Cardiac fibroblast (primary cell): ENCODE data around the gene OR10G2.
A peak's percentile ranks its signal among the peaks of the same experiment; 100 is the strongest.
"Not testable (repeated sequence)": the region's sequence is repeated elsewhere in the genome, so short reads cannot be mapped to it uniquely, and the experiment has no call there.

Experiments used
- DNase-seq, 2 donors: peaks; one replicate each; pipeline versions ENCODE4 v3.0.0 to v3.0.0-alpha.2; 2010; ENCODE audit warnings: low read depth in 2 of 2
- H3K4me3 ChIP-seq, 2 donors: replicated peaks in 1 of 2; 1 replicate in 1 of 2; 2 replicates in 1 of 2; pipeline ENCODE4 v1.5.1; 2011; ENCODE audit warnings: low read depth in 2 of 2, low read length in 2 of 2, mild to moderate bottlenecking in 2 of 2, moderate library complexity in 1 of 2
- TF ChIP-seq, protein P1 (sequence below): IDR thresholded peaks from one replicate; pipeline ENCODE4 v1.5.1; 2011; ENCODE audit warnings: low read depth, mild to moderate bottlenecking, low read length, inconsistent platforms

OR10G2 gene

DNA sequence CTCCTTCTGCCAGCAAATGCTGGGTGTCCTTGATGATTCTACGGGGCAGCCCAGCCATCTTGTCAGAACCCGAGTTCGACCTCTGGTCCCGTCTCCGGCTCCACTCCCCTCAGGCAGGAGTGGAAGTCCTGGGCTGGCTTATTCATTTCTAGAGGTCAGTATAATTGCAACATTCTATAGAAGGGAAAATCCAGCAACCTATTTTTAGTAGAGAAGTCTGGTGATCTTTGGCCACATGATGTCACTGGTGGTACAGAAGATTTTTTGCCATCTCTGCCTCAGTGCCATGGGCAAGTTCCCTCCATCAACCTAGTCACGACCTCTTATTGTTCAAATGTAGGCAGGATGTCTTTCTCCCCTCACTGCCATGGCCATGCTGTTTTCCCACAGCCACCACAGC, 22.4 kb downstream of the OR10G2 start:
- DNase-seq = peak in 1 of 2 donors; percentile 0
- no peak overlapping the region for H3K4me3 ChIP-seq
- TF ChIP-seq, protein P1, sequence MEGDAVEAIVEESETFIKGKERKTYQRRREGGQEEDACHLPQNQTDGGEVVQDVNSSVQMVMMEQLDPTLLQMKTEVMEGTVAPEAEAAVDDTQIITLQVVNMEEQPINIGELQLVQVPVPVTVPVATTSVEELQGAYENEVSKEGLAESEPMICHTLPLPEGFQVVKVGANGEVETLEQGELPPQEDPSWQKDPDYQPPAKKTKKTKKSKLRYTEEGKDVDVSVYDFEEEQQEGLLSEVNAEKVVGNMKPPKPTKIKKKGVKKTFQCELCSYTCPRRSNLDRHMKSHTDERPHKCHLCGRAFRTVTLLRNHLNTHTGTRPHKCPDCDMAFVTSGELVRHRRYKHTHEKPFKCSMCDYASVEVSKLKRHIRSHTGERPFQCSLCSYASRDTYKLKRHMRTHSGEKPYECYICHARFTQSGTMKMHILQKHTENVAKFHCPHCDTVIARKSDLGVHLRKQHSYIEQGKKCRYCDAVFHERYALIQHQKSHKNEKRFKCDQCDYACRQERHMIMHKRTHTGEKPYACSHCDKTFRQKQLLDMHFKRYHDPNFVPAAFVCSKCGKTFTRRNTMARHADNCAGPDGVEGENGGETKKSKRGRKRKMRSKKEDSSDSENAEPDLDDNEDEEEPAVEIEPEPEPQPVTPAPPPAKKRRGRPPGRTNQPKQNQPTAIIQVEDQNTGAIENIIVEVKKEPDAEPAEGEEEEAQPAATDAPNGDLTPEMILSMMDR = no peak

DNA sequence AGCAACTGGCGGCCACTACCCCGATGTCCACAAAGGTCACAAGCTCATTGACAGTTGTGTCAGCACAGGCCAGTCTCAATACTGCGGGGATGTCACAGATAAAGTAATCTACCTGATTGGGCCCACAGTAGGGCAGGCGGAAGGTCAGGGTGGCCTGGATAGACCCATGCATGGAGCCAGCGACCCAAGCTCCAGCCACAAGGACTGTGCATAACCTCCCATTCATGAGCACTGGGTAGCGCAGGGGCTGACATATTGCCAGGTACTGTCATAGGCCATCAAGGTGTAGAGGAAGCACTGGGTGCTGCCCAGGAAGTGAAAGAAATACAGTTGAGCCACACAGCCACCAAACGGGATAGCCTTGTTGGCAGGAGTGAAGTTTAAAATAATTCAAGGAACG, 32.6 kb downstream of the OR10G2 start:
- not testable (repeated sequence) for H3K4me3 ChIP-seq, DNase-seq

DNA sequence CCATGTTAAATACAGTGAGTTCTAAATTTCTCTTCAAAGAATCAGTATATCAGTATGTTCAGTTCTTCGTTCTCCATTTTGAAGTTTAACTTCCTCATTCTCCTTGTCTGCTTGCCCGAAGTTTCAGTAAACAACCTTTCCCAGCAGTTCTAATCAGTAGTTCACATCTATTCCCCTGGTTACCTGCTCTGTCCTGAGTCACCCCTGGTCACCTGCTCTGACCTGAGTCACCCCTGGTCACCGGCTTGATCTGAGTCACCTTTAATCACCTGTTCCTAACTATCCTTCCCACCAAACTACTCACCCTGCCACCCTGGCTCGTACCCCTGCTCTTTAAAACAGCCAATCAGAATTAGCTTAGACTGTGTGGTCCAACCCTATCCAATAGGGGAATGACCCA, 45.4 kb downstream of the OR10G2 start:
- no peak for DNase-seq
- H3K4me3 ChIP-seq = no peak overlapping the region
- TF ChIP-seq, protein P1 = no peak
